ENCODE results near the gene C2orf78.

C2orf78 gene

DNA sequence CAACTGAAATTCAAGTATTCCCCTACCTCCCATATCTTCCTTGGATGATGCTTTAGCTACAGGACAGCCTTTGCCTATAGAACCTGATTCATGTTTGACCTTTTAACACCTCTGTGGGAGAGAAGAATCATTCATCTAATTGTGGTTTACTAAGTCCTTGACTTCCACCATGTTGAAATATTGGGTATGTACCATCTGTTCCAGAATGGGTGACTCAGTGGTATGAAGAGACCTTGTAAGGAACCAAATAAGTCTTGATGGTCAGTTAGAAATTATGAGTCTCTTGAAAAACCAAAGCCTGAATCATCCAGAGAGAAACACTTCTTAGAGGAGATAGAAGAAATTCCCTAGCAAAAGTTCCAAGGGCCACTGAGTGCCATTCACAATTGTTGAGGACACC, 72.2 kb downstream of the C2orf78 start:
- no peak overlapping the region for H3K27ac ChIP-seq (ENCODE audit: low read depth, low read length, severe bottlenecking)
- H3K36me3 ChIP-seq (ENCODE audit: control insufficient read depth, insufficient read depth, low read length): peaks cover 67% of the 10 kb centered on the region
- H3K9me3 ChIP-seq (ENCODE audit: control insufficient read depth, low read length): no peaks in the 10 kb centered on the region
- H3K4me1 ChIP-seq (ENCODE audit: control insufficient read depth, insufficient read depth, low read length, poor library complexity, severe bottlenecking): peaks cover 4% of the 10 kb centered on the region
- no peak overlapping the region for H3K4me3 ChIP-seq (ENCODE audit: extremely low read depth, insufficient read depth, low read length, poor library complexity, severe bottlenecking)

DNA sequence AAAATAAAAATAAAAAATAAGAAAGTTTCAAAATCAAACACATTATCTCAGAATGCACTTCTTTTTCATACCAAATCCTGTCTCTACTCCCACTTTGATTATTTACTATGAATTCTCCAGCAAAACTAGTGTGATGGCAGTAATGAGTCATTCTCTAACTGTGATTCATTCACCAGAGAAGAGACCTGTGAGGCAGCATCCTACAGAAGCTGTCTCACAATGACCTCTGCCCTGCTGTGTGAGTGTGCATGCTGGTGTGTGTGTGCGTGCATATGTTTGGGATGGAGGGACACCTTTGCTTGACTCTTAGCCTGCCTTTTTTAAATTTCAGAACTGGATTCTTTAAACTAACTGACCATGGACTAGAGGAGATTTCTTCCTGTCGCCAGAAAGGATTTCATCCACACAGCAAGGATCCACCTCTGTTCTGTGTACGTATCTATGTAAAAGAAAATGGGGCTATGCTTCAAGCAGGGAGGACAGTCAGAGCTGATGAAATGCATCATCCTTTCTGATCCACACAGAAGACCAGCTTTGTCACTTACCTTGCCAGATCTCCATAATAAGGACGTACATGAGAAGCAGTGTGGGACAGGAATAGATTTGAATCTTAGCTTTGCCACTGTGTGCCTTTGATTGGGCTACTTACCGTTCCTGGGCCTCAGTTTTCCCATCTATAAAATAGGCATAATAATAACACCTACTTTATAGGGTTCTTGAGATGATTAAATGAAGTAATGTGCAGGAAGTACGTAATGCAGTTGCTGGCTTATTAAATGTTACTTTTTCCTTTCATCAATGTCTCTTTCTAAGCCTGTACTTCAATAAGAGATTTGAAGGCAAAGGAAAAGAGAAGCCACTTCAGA, 76.0 kb downstream of the C2orf78 start:
- H3K27ac ChIP-seq (ENCODE audit: low read depth, low read length, severe bottlenecking): peak overlapping the region; percentile 43
- H3K9me3 ChIP-seq (ENCODE audit: control insufficient read depth, low read length): no peaks in the 10 kb centered on the region
- H3K4me3 ChIP-seq (ENCODE audit: extremely low read depth, insufficient read depth, low read length, poor library complexity, severe bottlenecking): no peak overlapping the region
- H3K4me1 ChIP-seq (ENCODE audit: control insufficient read depth, insufficient read depth, low read length, poor library complexity, severe bottlenecking): peaks cover 11% of the 10 kb centered on the region
- 100% methylated on average over 2 of the region's 6 CpGs; no CpG with 5 or more reads in 1 of the 2 experiments for WGBS, 2 experiments (ENCODE audit: insufficient coverage in 2 of 2)
- H3K36me3 ChIP-seq (ENCODE audit: control insufficient read depth, insufficient read depth, low read length): peaks cover 78% of the 10 kb centered on the region

DNA sequence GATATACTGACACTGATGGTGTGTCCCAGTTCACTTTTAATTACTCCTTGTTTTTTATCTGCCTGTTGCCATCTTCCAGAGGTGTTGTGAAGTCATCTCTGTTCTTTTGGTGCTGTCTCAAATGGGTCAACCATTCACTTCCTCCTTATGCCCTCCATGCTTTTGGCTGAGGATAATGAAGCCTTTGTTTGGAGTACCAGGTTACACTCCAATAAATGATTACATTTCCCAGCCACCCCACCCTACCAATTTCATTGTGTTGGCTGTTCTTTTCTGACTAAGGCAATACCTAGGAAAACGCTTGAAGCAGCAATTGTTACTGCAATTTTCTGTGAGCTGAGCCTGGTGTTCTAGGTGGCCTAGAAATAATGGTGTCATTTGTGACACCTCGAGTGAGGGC, 79.0 kb downstream of the C2orf78 start:
- Histone ChIP-seq H3K27ac (ENCODE audit: low read depth, low read length, severe bottlenecking) (no peak overlapping the region), H3K4me3 (ENCODE audit: extremely low read depth, insufficient read depth, low read length, poor library complexity, severe bottlenecking) (no peak overlapping the region), H3K9me3 (ENCODE audit: control insufficient read depth, low read length) (no peaks in the 10 kb centered on the region), H3K4me1 (ENCODE audit: control insufficient read depth, insufficient read depth, low read length, poor library complexity, severe bottlenecking) (peaks cover 11% of the 10 kb centered on the region), H3K36me3 (ENCODE audit: control insufficient read depth, insufficient read depth, low read length) (peaks cover 72% of the 10 kb centered on the region)
- 91 to 100% methylated on average over 1 to 2 of the region's 2 CpGs for WGBS, 2 experiments (ENCODE audit: insufficient coverage in 2 of 2)

Data from mesodermal cell (in vitro differentiated cells).